GM12878 (cell line): Measurements from ENCODE around the gene KAZN.
A peak's percentile ranks its signal among the peaks of the same experiment; 100 is the strongest.

ENCODE experiments used
- BHLHE40 ChIP-seq, 2 experiments: fragments of 450-650 bp in 1 of 2; IDR thresholded peaks; 2 replicates each; pipeline ENCODE4 v1.6.1; 2011 to 2017; ENCODE audit warnings: low read depth in 2 of 2, borderline replicate concordance in 1 of 2, improper control_type of control experiment in 1 of 2, low read length in 1 of 2, mild to moderate bottlenecking in 1 of 2
- CTCF ChIP-seq, 3 experiments: IDR thresholded peaks in 2 of 3; conservative IDR thresholded peaks in 1 of 3; 2 replicates each; pipeline ENCODE4 v1.5.1; 2011; ENCODE audit warnings: low read depth in 3 of 3, low read length in 3 of 3, mild to moderate bottlenecking in 3 of 3, control low read depth in 2 of 3, moderate library complexity in 2 of 3, inconsistent platforms in 1 of 3, mixed read lengths in 1 of 3; ENCODE audit not compliant: control insufficient read depth in 2 of 3, insufficient read depth in 1 of 3; ENCODE audit errors: extremely low read depth in 1 of 3
- EP300 ChIP-seq, 2 experiments: fragments of 150-350 bp in 1 of 2; IDR thresholded peaks; 2 replicates each; pipeline ENCODE4 v1.6.1; 2011 to 2012; ENCODE audit warnings: low read depth in 2 of 2, low read length in 2 of 2, borderline replicate concordance in 1 of 2, improper control_type of control experiment in 1 of 2, inconsistent platforms in 1 of 2; ENCODE audit not compliant: control insufficient read depth in 1 of 2
- NR2C2 ChIP-seq: IDR thresholded peaks from 2 replicates; pipeline ENCODE4 v1.6.1; 2011; ENCODE audit warnings: borderline replicate concordance, low read depth; ENCODE audit not compliant: control insufficient read depth, insufficient read length
- POLR2A ChIP-seq: IDR thresholded peaks from 2 replicates; pipeline ENCODE4 v1.6.1; 2011; ENCODE audit warnings: low read depth, mild to moderate bottlenecking, low read length
- POLR2AphosphoS5 ChIP-seq: IDR thresholded peaks from 2 replicates; pipeline ENCODE4 v1.6.1; 2011; ENCODE audit warnings: mild to moderate bottlenecking, low read length, inconsistent platforms
- SUPT20H ChIP-seq: IDR thresholded peaks from 2 replicates; pipeline ENCODE4 v1.6.1; 2011; ENCODE audit warnings: low read depth, mild to moderate bottlenecking, low read length, moderate library complexity, borderline replicate concordance; ENCODE audit not compliant: control insufficient read depth
- SUZ12 ChIP-seq: fragments of 200-600 bp; sonication (generic); IDR thresholded peaks from one replicate; pipeline ENCODE4 v1.6.1; 2018; ENCODE audit warnings: antibody characterized with exemption, mild to moderate bottlenecking; ENCODE audit not compliant: unreplicated experiment
- TAF1 ChIP-seq: IDR thresholded peaks from 2 replicates; pipeline ENCODE4 v1.6.1; 2011; ENCODE audit warnings: mild to moderate bottlenecking, low read depth, low read length, borderline replicate concordance
- YY1 ChIP-seq: IDR thresholded peaks from 2 replicates; pipeline ENCODE4 v1.6.1; 2011; ENCODE audit warnings: low read depth, mild to moderate bottlenecking, low read length
- TF ChIP-seq, protein P1 (sequence below): IDR thresholded peaks from 2 replicates; pipeline ENCODE4 v1.6.1; 2012; ENCODE audit warnings: low read depth, low read length, improper control_type of control experiment
- TF ChIP-seq, protein P2 (sequence below): IDR thresholded peaks from 2 replicates; pipeline ENCODE4 v1.6.1; 2011; ENCODE audit warnings: low read depth, low read length, improper control_type of control experiment, borderline replicate concordance

DNA sequence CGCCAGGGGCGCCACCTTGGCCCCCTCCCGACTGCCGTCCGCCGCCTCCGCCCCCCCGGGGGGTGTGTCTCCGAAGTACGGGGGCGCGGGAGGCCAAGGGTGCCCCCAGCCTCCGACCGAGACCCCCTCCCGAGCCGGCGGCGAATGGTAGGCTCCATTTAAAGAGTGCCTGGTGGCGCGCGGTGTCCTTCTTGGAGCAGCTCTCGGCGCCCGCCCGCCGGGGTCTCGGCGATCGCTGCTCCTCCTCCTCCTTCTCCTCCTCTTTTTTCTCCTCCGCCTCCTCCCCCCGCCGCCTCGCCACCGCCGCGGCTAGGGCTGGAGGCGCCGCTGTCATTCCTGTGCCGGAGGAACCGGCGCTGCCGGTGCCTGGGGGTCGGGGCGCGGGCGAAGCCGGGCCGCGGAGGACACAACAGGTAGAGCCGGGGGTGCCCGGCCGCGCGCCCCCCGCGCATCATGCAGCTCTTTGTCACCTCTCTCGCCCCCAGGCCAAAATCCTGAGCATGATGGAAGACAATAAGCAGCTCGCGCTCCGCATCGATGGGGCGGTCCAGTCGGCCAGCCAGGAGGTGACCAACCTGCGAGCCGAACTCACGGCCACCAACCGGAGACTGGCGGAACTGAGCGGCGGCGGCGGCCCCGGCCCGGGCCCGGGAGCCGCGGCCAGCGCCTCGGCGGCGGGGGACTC, at the start of gene KAZN:
- TF ChIP-seq CTCF (IDR thresholded peaks at IDR 0.05 in 2 of 3, conservative IDR thresholded peaks at IDR 0.05 in 1 of 3; ENCODE audit: control insufficient read depth in 2 of 3, extremely low read depth in 1 of 3, insufficient read depth in 1 of 3, low read depth in 3 of 3, low read length in 3 of 3) (no peak), EP300 (IDR thresholded peaks at IDR 0.05; ENCODE audit: borderline replicate concordance in 1 of 2, control insufficient read depth in 1 of 2, low read depth in 2 of 2, low read length in 2 of 2) (no peak), TAF1 (no peak), POLR2AphosphoS5 (no peak), YY1 (no peak), NR2C2 (no peak), SUZ12 (peak; percentile 14), SUPT20H (no peak), BHLHE40 (IDR thresholded peaks at IDR 0.05; ENCODE audit: borderline replicate concordance in 1 of 2, low read depth in 2 of 2, low read length in 1 of 2) (peak; percentile 33 to 81; a peak in 2 of 4 replicates), POLR2A (no peak)
- TF ChIP-seq, protein P1, sequence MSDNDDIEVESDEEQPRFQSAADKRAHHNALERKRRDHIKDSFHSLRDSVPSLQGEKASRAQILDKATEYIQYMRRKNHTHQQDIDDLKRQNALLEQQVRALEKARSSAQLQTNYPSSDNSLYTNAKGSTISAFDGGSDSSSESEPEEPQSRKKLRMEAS: no peak
- TF ChIP-seq, protein P2, sequence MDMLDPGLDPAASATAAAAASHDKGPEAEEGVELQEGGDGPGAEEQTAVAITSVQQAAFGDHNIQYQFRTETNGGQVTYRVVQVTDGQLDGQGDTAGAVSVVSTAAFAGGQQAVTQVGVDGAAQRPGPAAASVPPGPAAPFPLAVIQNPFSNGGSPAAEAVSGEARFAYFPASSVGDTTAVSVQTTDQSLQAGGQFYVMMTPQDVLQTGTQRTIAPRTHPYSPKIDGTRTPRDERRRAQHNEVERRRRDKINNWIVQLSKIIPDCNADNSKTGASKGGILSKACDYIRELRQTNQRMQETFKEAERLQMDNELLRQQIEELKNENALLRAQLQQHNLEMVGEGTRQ: no peak
